ENCODE measurements around the gene ARAP2.

Gene ARAP2

DNA sequence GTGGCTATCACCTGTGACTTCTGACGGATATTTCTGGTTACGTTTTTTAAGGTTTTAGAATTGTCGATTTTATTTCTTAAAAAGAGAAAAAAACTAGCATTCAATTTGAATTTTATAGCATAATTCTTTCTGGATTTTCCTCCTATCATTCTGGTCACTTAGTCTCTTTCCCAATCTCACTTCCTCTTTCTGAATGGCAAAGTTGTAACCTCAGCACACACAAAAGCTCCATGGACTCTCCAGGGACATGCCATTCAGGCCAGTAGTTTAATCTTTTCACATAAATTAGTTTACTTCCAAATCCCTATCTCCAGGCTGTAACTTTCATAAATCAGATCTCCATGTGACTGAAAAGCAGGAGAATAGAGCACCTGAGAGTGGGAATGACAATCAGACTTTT, 110.7 kb downstream of the ARAP2 start:
- peaks cover 0 to 2% of the 10 kb centered on the region in 2 donors for H3K36me3 ChIP-seq (ENCODE audit: control insufficient read depth in 1 of 2, insufficient read depth in 2 of 2, low read length in 2 of 2)
- H3K4me3 ChIP-seq (ENCODE audit: low read depth in 1 of 2, low read length in 2 of 2) = no peak overlapping the region
- H3K4me1 ChIP-seq (ENCODE audit: control insufficient read depth in 1 of 2, insufficient read depth in 2 of 2, low read length in 2 of 2) = no peaks in the 10 kb centered on the region
- no peak overlapping the region for H3K9ac ChIP-seq (ENCODE audit: low read depth in 1 of 2, low read length in 2 of 2)
- no peaks in the 10 kb centered on the region for H3K9me3 ChIP-seq (ENCODE audit: control insufficient read depth in 1 of 2, low read length in 2 of 2)
- no peak overlapping the region for H3K27ac ChIP-seq (ENCODE audit: low read depth, low read length)
- H3K27me3 ChIP-seq (ENCODE audit: control insufficient read depth in 1 of 2, insufficient read depth in 2 of 2, low read length in 2 of 2) = no peaks in the 10 kb centered on the region

DNA sequence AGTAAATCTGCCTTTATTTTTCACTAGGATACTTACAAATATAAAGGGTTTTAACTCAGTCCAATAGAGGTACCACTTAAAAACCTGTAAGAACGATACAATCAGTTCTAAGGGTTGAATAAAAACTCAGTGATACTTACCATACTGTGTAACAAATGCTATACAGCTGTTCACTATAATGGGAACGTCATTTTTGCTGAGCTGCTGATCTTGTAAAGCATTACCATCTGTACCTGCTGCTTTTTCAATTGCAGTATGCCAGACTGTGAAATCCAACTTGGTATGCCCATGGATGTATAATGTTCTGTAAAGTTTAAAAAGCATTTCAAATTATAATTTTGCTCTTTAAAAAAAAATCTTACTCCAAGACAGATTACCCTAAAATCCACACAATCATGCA, 111.2 kb downstream of the ARAP2 start:
- Histone ChIP-seq H3K27me3 (ENCODE audit: control insufficient read depth in 1 of 2, insufficient read depth in 2 of 2, low read length in 2 of 2) (no peaks in the 10 kb centered on the region), H3K27ac (ENCODE audit: low read depth, low read length) (no peak overlapping the region)

DNA sequence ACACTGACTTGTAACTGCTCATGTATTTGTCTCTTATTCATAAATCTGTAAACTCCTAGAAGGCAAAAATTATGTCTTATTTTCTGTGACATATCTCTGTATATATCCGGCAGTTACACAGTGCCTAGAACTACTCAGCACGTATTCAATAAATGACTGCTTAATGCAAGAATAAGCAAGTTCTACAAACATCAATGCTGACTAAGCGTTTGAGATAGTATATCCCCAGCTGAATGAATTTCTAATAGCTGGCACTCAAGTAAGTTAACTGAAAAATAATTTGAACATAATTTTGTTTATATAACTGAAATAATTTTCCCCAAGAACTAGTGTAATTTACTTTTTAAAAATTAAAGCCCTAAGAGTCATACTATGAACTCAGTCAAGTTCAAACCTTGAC, 113.7 kb downstream of the ARAP2 start:
- no peaks in the 10 kb centered on the region for H3K4me1 ChIP-seq (ENCODE audit: control insufficient read depth in 1 of 2, insufficient read depth in 2 of 2, low read length in 2 of 2)
- no peak overlapping the region for H3K4me3 ChIP-seq (ENCODE audit: low read depth in 1 of 2, low read length in 2 of 2)
- H3K9me3 ChIP-seq (ENCODE audit: control insufficient read depth in 1 of 2, low read length in 2 of 2) = no peaks in the 10 kb centered on the region
- no peaks in the 10 kb centered on the region for H3K27me3 ChIP-seq (ENCODE audit: control insufficient read depth in 1 of 2, insufficient read depth in 2 of 2, low read length in 2 of 2)
- H3K9ac ChIP-seq (ENCODE audit: low read depth in 1 of 2, low read length in 2 of 2) = no peak overlapping the region
- peaks cover 0 to 3% of the 10 kb centered on the region in 2 donors for H3K36me3 ChIP-seq (ENCODE audit: control insufficient read depth in 1 of 2, insufficient read depth in 2 of 2, low read length in 2 of 2)
- no peak overlapping the region for H3K27ac ChIP-seq (ENCODE audit: low read depth, low read length)

More for the DNA sequence above, 111.2 kb downstream of the ARAP2 start:
- H3K9me3 ChIP-seq (ENCODE audit: control insufficient read depth in 1 of 2, low read length in 2 of 2) = no peaks in the 10 kb centered on the region
- H3K4me1 ChIP-seq (ENCODE audit: control insufficient read depth in 1 of 2, insufficient read depth in 2 of 2, low read length in 2 of 2) = no peaks in the 10 kb centered on the region
- H3K36me3 ChIP-seq (ENCODE audit: control insufficient read depth in 1 of 2, insufficient read depth in 2 of 2, low read length in 2 of 2) = peaks cover 0 to 2% of the 10 kb centered on the region in 2 donors
- H3K4me3 ChIP-seq (ENCODE audit: low read depth in 1 of 2, low read length in 2 of 2) = no peak overlapping the region
- H3K9ac ChIP-seq (ENCODE audit: low read depth in 1 of 2, low read length in 2 of 2) = no peak overlapping the region

DNA sequence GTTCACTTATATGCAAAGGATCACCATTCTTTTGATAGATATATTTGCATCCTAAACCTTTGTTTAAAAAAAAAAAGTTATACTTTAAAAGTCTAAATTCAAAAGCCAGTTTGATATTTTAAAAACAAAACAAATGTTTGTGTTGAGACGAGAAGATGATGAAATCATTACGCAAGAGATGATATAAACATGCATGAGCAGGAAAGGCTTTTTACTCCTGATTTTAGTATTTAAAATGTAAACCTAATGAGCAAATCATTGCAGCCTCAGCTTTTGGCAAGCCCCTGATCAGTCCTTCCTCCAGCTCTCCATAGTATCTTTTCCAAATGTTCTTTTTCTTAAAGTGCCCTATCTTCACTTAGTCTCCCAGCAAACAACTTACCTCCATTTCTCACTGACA, 115.6 kb downstream of the ARAP2 start:
- Histone ChIP-seq H3K9ac (ENCODE audit: low read depth in 1 of 2, low read length in 2 of 2) (no peak overlapping the region), H3K36me3 (ENCODE audit: control insufficient read depth in 1 of 2, insufficient read depth in 2 of 2, low read length in 2 of 2) (peaks cover 0 to 12% of the 10 kb centered on the region in 2 donors)

DNA sequence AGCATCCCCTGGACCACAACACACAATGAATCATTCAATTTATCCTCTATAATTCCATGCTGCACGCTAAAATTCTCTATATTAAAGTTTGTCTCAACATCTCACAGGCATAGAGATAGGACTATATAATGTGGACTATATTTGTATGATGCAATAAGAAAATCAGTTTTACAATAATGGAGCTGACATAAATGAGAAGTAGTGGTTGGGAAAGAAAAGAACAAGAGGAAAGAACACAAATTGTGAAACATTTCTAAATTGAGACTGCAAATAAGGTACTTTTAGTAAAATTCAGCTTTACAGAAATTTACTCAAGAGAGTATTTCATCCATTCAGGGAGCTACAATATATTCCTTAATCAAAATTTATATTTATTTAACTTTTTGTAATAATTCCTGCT, 120.4 kb downstream of the ARAP2 start:
- Histone ChIP-seq H3K27me3 (ENCODE audit: control insufficient read depth in 1 of 2, insufficient read depth in 2 of 2, low read length in 2 of 2) (no peaks in the 10 kb centered on the region), H3K36me3 (ENCODE audit: control insufficient read depth in 1 of 2, insufficient read depth in 2 of 2, low read length in 2 of 2) (peaks cover 0 to 12% of the 10 kb centered on the region in 2 donors), H3K4me1 (ENCODE audit: control insufficient read depth in 1 of 2, insufficient read depth in 2 of 2, low read length in 2 of 2) (no peaks in the 10 kb centered on the region), H3K4me3 (ENCODE audit: low read depth in 1 of 2, low read length in 2 of 2) (no peak overlapping the region), H3K27ac (ENCODE audit: low read depth, low read length) (no peak overlapping the region), H3K9ac (ENCODE audit: low read depth in 1 of 2, low read length in 2 of 2) (no peak overlapping the region), H3K9me3 (ENCODE audit: control insufficient read depth in 1 of 2, low read length in 2 of 2) (no peaks in the 10 kb centered on the region)

More for the DNA sequence above, 115.6 kb downstream of the ARAP2 start:
- Histone ChIP-seq H3K9me3 (ENCODE audit: control insufficient read depth in 1 of 2, low read length in 2 of 2) (no peaks in the 10 kb centered on the region), H3K4me1 (ENCODE audit: control insufficient read depth in 1 of 2, insufficient read depth in 2 of 2, low read length in 2 of 2) (no peaks in the 10 kb centered on the region), H3K27me3 (ENCODE audit: control insufficient read depth in 1 of 2, insufficient read depth in 2 of 2, low read length in 2 of 2) (no peaks in the 10 kb centered on the region), H3K27ac (ENCODE audit: low read depth, low read length) (no peak overlapping the region), H3K4me3 (ENCODE audit: low read depth in 1 of 2, low read length in 2 of 2) (no peak overlapping the region)

DNA sequence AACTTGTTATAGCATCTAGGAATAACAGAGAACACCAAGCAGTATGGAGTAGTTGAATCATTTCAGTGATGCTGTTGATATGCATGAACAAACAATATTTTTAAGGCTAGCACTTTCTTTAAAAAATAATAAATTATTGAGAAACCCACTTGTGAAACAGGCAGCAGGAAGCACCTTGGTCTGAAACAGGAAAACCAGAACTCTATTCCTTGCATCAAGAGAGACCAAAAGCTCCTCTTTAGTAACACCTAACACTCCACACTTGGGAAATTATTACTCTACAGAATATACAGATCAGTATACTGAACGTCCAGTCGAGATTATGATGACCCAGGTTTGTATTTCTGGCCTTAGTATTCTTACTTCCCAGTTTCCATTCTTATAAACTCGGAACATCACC, 129.0 kb downstream of the ARAP2 start:
- Histone ChIP-seq H3K4me1 (ENCODE audit: control insufficient read depth in 1 of 2, insufficient read depth in 2 of 2, low read length in 2 of 2) (no peaks in the 10 kb centered on the region), H3K9me3 (ENCODE audit: control insufficient read depth in 1 of 2, low read length in 2 of 2) (no peaks in the 10 kb centered on the region), H3K27ac (ENCODE audit: low read depth, low read length) (no peak overlapping the region), H3K27me3 (ENCODE audit: control insufficient read depth in 1 of 2, insufficient read depth in 2 of 2, low read length in 2 of 2) (no peaks in the 10 kb centered on the region), H3K4me3 (ENCODE audit: low read depth in 1 of 2, low read length in 2 of 2) (no peak overlapping the region), H3K36me3 (ENCODE audit: control insufficient read depth in 1 of 2, insufficient read depth in 2 of 2, low read length in 2 of 2) (peaks cover 3% of the 10 kb centered on the region in 2 donors), H3K9ac (ENCODE audit: low read depth in 1 of 2, low read length in 2 of 2) (no peak overlapping the region)

DNA sequence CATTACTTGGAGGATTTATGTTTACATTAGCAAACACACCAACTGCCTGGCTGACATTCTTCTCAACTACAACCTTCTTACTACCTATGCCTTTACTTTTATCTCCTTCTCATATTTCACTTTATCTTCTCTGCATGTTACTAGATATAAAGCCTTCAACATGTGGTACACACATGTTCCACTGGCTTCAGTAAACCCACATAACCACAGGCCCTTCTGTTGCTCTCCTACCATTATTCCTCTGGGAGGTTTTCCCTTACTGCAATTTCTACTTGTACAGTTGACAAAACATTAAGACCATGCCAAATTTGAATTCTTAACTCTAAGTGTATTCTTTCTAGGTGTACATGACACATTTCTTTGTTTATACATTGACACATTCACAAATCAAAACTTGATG, 133.1 kb downstream of the ARAP2 start:
- no peaks in the 10 kb centered on the region for H3K9me3 ChIP-seq (ENCODE audit: control insufficient read depth in 1 of 2, low read length in 2 of 2)
- H3K4me3 ChIP-seq (ENCODE audit: low read depth in 1 of 2, low read length in 2 of 2) = no peak overlapping the region
- no peaks in the 10 kb centered on the region for H3K4me1 ChIP-seq (ENCODE audit: control insufficient read depth in 1 of 2, insufficient read depth in 2 of 2, low read length in 2 of 2)
- no peak overlapping the region for H3K27ac ChIP-seq (ENCODE audit: low read depth, low read length)
- H3K36me3 ChIP-seq (ENCODE audit: control insufficient read depth in 1 of 2, insufficient read depth in 2 of 2, low read length in 2 of 2) = peaks cover 3% of the 10 kb centered on the region in 2 donors
- no peaks in the 10 kb centered on the region for H3K27me3 ChIP-seq (ENCODE audit: control insufficient read depth in 1 of 2, insufficient read depth in 2 of 2, low read length in 2 of 2)
- no peak overlapping the region for H3K9ac ChIP-seq (ENCODE audit: low read depth in 1 of 2, low read length in 2 of 2)

DNA sequence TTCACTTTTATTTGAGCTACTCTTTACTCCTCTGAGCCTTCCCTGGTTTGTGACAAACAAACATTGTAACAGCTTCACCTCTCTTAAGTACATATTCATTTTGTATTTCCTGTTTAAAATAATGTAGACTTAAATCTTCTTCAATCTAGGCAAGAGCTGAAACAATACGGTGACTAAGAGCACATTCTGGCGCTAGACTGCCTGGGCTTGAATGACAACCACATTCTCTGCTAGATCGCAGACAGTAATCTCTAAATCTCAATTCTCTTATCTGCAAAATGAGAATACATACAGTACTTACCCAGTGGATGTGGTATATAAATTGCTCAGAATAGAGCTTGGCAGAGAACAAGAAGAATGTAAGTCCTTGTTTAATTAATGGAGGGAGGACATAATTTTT, 144.8 kb downstream of the ARAP2 start:
- no peak overlapping the region for H3K4me3 ChIP-seq (ENCODE audit: low read depth in 1 of 2, low read length in 2 of 2)
- no peak overlapping the region for H3K27ac ChIP-seq (ENCODE audit: low read depth, low read length)
- H3K27me3 ChIP-seq (ENCODE audit: control insufficient read depth in 1 of 2, insufficient read depth in 2 of 2, low read length in 2 of 2) = no peaks in the 10 kb centered on the region
- no peaks in the 10 kb centered on the region for H3K9me3 ChIP-seq (ENCODE audit: control insufficient read depth in 1 of 2, low read length in 2 of 2)
- peaks cover 5% of the 10 kb centered on the region in 2 donors for H3K36me3 ChIP-seq (ENCODE audit: control insufficient read depth in 1 of 2, insufficient read depth in 2 of 2, low read length in 2 of 2)
- H3K4me1 ChIP-seq (ENCODE audit: control insufficient read depth in 1 of 2, insufficient read depth in 2 of 2, low read length in 2 of 2) = no peaks in the 10 kb centered on the region
- no peak overlapping the region for H3K9ac ChIP-seq (ENCODE audit: low read depth in 1 of 2, low read length in 2 of 2)

DNA sequence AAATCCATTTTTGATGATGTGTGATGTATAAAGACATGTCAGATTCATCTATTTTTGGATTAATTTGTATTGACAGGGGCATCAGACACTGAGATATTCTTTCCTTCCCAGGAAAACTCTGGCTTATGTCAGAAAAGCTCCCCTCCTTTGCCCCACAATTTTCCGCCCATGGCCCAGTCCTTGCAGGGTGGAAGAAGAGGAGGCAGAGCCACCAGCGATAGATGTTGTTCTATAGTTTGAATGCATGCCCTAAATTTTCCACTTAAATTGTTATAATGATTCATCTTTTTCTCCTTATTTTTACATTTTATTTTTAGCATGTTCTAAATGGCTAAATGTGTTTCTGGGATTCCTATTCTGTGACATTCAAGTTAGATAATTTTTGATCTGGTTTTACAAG, 149.3 kb downstream of the ARAP2 start:
- Histone ChIP-seq H3K27ac (ENCODE audit: low read depth, low read length) (no peak overlapping the region), H3K27me3 (ENCODE audit: control insufficient read depth in 1 of 2, insufficient read depth in 2 of 2, low read length in 2 of 2) (no peaks in the 10 kb centered on the region), H3K9me3 (ENCODE audit: control insufficient read depth in 1 of 2, low read length in 2 of 2) (no peaks in the 10 kb centered on the region), H3K4me3 (ENCODE audit: low read depth in 1 of 2, low read length in 2 of 2) (no peak overlapping the region), H3K4me1 (ENCODE audit: control insufficient read depth in 1 of 2, insufficient read depth in 2 of 2, low read length in 2 of 2) (no peaks in the 10 kb centered on the region), H3K9ac (ENCODE audit: low read depth in 1 of 2, low read length in 2 of 2) (no peak overlapping the region), H3K36me3 (ENCODE audit: control insufficient read depth in 1 of 2, insufficient read depth in 2 of 2, low read length in 2 of 2) (peaks cover 2 to 10% of the 10 kb centered on the region in 2 donors)

DNA sequence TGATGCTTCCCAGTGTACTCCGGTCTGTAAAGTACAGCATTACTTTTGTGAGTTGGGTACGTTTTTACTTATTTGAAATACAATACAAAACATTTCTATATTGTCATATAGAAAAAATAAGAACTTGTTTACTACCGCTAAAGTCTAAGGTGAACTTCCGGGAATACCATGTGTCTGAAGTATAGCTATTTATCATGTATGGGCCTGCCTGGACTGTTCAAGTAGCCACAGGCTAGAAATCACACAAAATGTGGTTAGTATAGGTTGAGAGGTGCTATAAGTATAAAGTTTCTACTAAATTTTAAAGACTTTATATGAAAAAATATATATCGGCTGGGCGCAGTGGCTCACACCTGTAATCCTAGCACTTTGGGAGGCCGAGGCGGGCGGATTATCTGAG, 152.3 kb downstream of the ARAP2 start:
- H3K36me3 ChIP-seq (ENCODE audit: control insufficient read depth in 1 of 2, insufficient read depth in 2 of 2, low read length in 2 of 2) = peaks cover 5% of the 10 kb centered on the region in 2 donors
- no peak overlapping the region for H3K4me3 ChIP-seq (ENCODE audit: low read depth in 1 of 2, low read length in 2 of 2)
- no peak overlapping the region for H3K27ac ChIP-seq (ENCODE audit: low read depth, low read length)
- no peaks in the 10 kb centered on the region for H3K27me3 ChIP-seq (ENCODE audit: control insufficient read depth in 1 of 2, insufficient read depth in 2 of 2, low read length in 2 of 2)
- no peak overlapping the region for H3K9ac ChIP-seq (ENCODE audit: low read depth in 1 of 2, low read length in 2 of 2)
- H3K4me1 ChIP-seq (ENCODE audit: control insufficient read depth in 1 of 2, insufficient read depth in 2 of 2, low read length in 2 of 2) = no peaks in the 10 kb centered on the region
- H3K9me3 ChIP-seq (ENCODE audit: control insufficient read depth in 1 of 2, low read length in 2 of 2) = no peaks in the 10 kb centered on the region

DNA sequence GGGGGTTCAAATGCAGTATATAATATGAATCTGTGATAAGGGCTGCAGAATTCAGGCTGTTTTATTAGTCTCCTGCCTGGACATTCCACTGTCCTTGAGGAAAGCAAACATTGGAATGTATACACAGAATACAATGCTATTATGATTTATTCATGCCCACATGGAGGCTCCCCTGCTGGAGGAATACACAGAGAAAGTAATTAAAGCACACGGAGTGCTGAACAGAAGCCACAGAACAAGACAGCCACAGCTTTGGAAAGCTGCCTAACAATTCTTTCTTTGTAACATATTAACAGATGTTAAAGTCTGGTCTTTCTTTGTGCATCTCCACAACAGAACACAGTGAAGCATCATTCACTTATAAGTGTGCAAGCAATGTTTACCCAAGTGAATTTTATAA, 155.8 kb downstream of the ARAP2 start:
- H3K27me3 ChIP-seq (ENCODE audit: control insufficient read depth in 1 of 2, insufficient read depth in 2 of 2, low read length in 2 of 2) = no peaks in the 10 kb centered on the region
- H3K9me3 ChIP-seq (ENCODE audit: control insufficient read depth in 1 of 2, low read length in 2 of 2) = no peaks in the 10 kb centered on the region
- no peak overlapping the region for H3K4me3 ChIP-seq (ENCODE audit: low read depth in 1 of 2, low read length in 2 of 2)
- H3K36me3 ChIP-seq (ENCODE audit: control insufficient read depth in 1 of 2, insufficient read depth in 2 of 2, low read length in 2 of 2) = peaks cover 5 to 8% of the 10 kb centered on the region in 2 donors
- H3K27ac ChIP-seq (ENCODE audit: low read depth, low read length) = no peak overlapping the region
- no peak overlapping the region for H3K9ac ChIP-seq (ENCODE audit: low read depth in 1 of 2, low read length in 2 of 2)
- H3K4me1 ChIP-seq (ENCODE audit: control insufficient read depth in 1 of 2, insufficient read depth in 2 of 2, low read length in 2 of 2) = no peaks in the 10 kb centered on the region

Data from duodenal mucosa (tissue), 2 donors.